Aorta (tissue), 5 donors: ENCODE data around the gene PTRHD1. TPM values are rescaled to one million over a fixed set of nuclear protein-coding genes. Genes with fewer than 3 reads are reported as not detected.

Experiments used
- ATAC-seq: fragments of 200-7000 bp; cut with Tn5 transposase; one replicate; pipeline ENCODE4 v1.9.1; 2022; ENCODE audit warnings: moderate library complexity; ENCODE audit not compliant: low FRiP score
- DNase-seq, 2 donors: peaks; one replicate each; pipeline ENCODE4 v3.0.0-alpha.2; 2020
- H3K27ac ChIP-seq, 2 donors: one replicate each; pipeline ENCODE4 v1.5.1; 2013; ENCODE audit warnings: low read length in 2 of 2, mild to moderate bottlenecking in 2 of 2, moderate library complexity in 2 of 2, control low read depth in 1 of 2, inconsistent platforms in 1 of 2, low read depth in 1 of 2
- H3K27me3 ChIP-seq, 2 donors: one replicate each; pipeline ENCODE4 v1.6.1; 2013; ENCODE audit warnings: control low read depth in 1 of 2, low read length in 1 of 2, mild to moderate bottlenecking in 1 of 2, moderate library complexity in 1 of 2; ENCODE audit not compliant: insufficient read depth in 2 of 2, control insufficient read depth in 1 of 2
- H3K36me3 ChIP-seq, 2 donors: one replicate each; pipeline ENCODE4 v1.6.1; 2013; ENCODE audit warnings: control low read depth in 1 of 2, low read length in 1 of 2, mild to moderate bottlenecking in 1 of 2; ENCODE audit not compliant: insufficient read depth in 2 of 2, control insufficient read depth in 1 of 2
- H3K4me1 ChIP-seq, 2 donors: one replicate each; pipeline ENCODE4 v1.6.1; 2013; ENCODE audit warnings: low read length in 2 of 2, control low read depth in 1 of 2, mild to moderate bottlenecking in 1 of 2, moderate library complexity in 1 of 2; ENCODE audit not compliant: insufficient read depth in 2 of 2, control insufficient read depth in 1 of 2
- H3K4me3 ChIP-seq, 2 donors: one replicate each; pipeline ENCODE4 v1.5.1; 2013; ENCODE audit warnings: low read length in 2 of 2, control low read depth in 1 of 2, mild to moderate bottlenecking in 1 of 2
- H3K9me3 ChIP-seq: one replicate; pipeline ENCODE4 v1.6.1; 2013; ENCODE audit warnings: mild to moderate bottlenecking, low read length; ENCODE audit not compliant: control insufficient read depth
- WGBS, 2 donors: extraction: QIAGEN DNeasy Blood & Tissue Kit; methylation state at CpG; one replicate each; pipeline ENCODE4 v1.1.7; 2013; 5-methylcytosine and 5-hydroxymethylcytosine counted together
- intact Hi-C, 2 donors: fragments of 100-400 bp; cut with DNase I; formaldehyde crosslinking; loops; one replicate each; pipeline versions ENCODE4 v1.14.2 to v1.15.0; 2022
- polyA plus RNA-seq, 2 donors: library from polyadenylated mRNA; stranded (reverse); fragments of 200-250 nt; gene quantifications; one replicate each; pipeline ENCODE4 v1.2.3, GENCODE V29; 2013
- total RNA-seq, 2 donors: library from RNA; stranded (reverse); fragmentation: NEBNext Ultra II Directional; extraction: Animal tissue kit (Norgen Biotek cat#: 25700); gene quantifications; one replicate each; pipeline ENCODE4 v1.2.1, GENCODE V29; 2021
- donor health status: healthy with polysubstance abuse.
- donor health status: Bipolar disorder and iron deficiency.
- donor health status: DM: no; HTN: no; CAD: no.
- donor health status: DM: no; HTN: no; CAD: no.
- donor health status: DM: yes; HTN: yes; CAD: no.

PTRHD1 gene
- total and polyA plus RNA-seq, 4 donors: 8.5 to 19.2 (median 17.3) TPM

DNA sequence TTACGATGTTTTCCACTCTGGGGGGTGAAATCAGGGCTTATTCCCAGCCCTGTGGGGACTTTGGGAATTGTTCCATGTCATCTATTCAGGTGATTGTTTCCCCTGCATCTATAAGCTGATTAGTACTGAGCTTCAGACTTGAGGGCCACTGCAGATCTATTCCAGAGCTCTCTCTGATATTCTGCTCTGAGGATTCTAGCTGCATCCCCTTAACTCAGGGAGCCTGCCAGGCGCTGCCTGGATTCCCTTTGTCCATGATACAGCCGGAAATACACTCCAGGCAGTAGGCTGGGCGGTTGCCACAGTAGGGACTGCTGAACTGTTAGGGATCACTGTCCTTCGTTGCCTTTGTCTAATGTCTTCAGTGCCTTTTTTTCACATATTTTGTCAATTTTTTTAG lies 31.3 kb downstream of the PTRHD1 start:
- H3K36me3 ChIP-seq: peaks cover 7 to 12% of the 10 kb centered on the region in 2 donors
- WGBS, 2 donors: 91 to 93% methylated on average over 5 of the region's 5 CpGs
- no peak for DNase-seq
- H3K9me3 ChIP-seq: no peaks in the 10 kb centered on the region
- no peak for ATAC-seq
- peaks cover 0 to 2% of the 10 kb centered on the region in 2 donors for H3K4me1 ChIP-seq
- no peak overlapping the region for H3K4me3 ChIP-seq
- intact Hi-C loops: no loop called here
- no peaks in the 10 kb centered on the region for H3K27me3 ChIP-seq
- no peak overlapping the region for H3K27ac ChIP-seq

DNA sequence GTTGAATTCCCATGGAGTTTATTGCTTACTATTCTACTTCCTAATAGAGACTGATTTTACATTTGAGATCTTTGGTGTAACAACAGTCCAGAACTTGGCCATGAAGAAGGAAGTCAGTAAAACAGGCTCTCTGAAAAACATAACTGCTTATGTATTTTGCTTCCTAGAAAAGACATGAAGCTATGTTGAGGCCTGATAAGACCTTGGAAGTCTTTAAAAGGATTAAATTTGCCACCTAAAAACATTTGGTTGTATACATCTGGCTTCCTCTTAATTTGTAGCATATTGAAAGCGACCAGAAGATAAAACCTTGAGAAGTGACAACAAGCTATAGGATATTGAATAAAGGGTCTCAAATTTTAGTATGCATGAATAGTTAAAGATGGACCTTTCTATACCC lies 36.4 kb downstream of the PTRHD1 start:
- no peaks in the 10 kb centered on the region for H3K9me3 ChIP-seq
- no peak overlapping the region for H3K4me3 ChIP-seq
- DNase-seq: no peak
- H3K27me3 ChIP-seq: no peaks in the 10 kb centered on the region
- intact Hi-C loops: no loop called here
- peaks cover 8 to 11% of the 10 kb centered on the region in 2 donors for H3K36me3 ChIP-seq
- 95 to 98% methylated on average over 1 of the region's 1 CpG for WGBS, 2 donors
- H3K27ac ChIP-seq: no peak overlapping the region
- ATAC-seq: no peak
- H3K4me1 ChIP-seq: no peaks in the 10 kb centered on the region

DNA sequence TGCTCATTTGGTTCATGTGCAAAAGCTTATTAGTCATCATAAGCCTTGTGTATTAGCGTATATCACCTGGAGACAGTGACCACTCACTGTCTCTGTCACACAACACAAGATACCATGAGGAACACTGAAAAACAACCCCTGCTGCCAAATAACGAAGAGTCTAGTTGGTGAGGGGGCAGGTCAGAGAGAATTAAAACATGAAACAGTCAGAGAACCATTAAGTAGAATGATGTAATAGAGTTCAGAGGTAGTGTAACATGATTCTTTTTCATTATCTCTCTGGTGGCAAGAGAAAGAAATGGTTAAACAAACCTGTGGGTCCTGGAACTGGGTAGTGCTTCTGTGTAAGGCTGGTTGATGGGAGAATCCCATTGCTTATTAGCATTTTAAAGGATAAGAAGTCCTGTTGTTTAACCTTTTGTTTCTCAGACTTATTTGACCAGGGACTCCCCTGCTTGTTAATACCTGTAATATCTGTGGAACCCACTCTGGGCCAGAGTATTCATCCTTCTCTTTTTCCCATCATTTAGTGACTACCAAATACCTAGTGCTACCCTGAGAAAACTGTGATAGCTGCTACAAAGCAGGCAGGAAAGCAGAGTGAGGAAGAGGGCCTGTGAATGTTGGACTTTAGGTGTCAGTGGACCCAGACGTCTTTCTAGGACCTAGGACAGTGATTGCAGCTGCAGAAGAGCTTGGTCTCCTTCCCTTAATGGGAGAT lies 38.0 kb downstream of the PTRHD1 start:
- Histone ChIP-seq H3K27me3 (no peaks in the 10 kb centered on the region), H3K4me1 (no peaks in the 10 kb centered on the region), H3K4me3 (no peak overlapping the region), H3K36me3 (peaks cover 8 to 11% of the 10 kb centered on the region in 2 donors), H3K9me3 (no peaks in the 10 kb centered on the region), H3K27ac (no peak overlapping the region)
- DNase-seq (no peak), ATAC-seq (no peak)
- WGBS, 2 donors: 78 to 82% methylated on average over 3 of the region's 3 CpGs
- intact Hi-C loops: no loop called here

DNA sequence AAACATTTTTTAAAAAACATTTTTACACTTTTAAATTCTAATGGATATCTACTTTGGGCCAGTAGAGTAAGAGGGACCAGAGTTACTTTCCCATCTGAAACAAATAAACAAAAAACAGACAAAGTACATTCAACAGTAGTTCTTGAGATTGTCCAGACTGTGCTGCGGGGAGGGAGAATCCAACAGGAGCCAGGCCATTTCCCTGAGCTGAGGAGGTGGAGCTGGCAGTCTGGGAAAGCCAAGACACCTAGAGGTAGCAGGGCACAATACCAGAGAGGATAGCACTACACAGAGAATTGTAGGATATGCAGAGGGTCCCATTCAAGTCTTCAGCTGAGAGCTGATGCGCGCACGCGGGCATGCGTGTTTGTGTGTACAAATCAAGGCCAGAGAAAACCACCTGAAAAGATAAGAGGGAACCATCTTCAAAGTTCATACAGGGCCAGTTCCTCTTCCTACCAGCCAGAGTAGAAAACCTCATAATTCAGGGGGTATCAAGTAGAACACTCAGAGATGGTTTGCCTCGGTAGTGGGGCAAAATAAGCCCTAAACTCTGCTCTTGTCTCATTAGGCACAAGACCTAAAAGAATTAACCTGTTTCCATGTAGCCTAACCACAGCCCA lies 44.0 kb downstream of the PTRHD1 start:
- Histone ChIP-seq H3K4me3 (no peak overlapping the region), H3K36me3 (peaks cover 5 to 8% of the 10 kb centered on the region in 2 donors), H3K9me3 (no peaks in the 10 kb centered on the region), H3K27me3 (no peaks in the 10 kb centered on the region), H3K4me1 (no peaks in the 10 kb centered on the region), H3K27ac (no peak overlapping the region)
- no peak for DNase-seq
- no peak for ATAC-seq
- 94 to 98% methylated on average over 7 of the region's 7 CpGs for WGBS, 2 donors
- intact Hi-C loops: no loop called here

DNA sequence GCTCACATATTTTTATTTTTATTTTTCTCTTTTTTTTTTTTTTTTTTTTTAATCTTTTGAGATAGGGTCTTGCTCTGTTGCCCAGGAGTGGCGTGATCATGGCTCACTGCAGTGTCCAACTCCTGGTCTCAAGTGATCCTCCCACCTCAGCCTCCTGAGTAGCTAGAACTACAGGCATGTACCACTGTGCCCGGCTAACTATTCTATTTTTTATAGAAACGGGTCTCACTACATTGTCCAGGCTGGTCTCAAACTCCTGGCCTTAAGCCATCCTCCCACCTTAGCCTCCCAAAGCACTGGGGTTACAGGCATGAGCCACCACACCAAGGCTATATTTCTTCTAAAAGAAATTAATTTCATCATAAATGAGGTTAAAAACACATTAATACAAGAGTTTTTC lies 45.9 kb downstream of the PTRHD1 start:
- DNase-seq (no peak), ATAC-seq (no peak)
- no peaks in the 10 kb centered on the region for H3K4me1 ChIP-seq
- H3K27ac ChIP-seq: no peak overlapping the region
- peaks cover 3 to 7% of the 10 kb centered on the region in 2 donors for H3K36me3 ChIP-seq
- WGBS, 2 donors: 98 to 100% methylated on average over 3 of the region's 3 CpGs
- no peaks in the 10 kb centered on the region for H3K27me3 ChIP-seq
- H3K9me3 ChIP-seq: no peaks in the 10 kb centered on the region
- intact Hi-C loops: no loop called here
- no peak overlapping the region for H3K4me3 ChIP-seq

DNA sequence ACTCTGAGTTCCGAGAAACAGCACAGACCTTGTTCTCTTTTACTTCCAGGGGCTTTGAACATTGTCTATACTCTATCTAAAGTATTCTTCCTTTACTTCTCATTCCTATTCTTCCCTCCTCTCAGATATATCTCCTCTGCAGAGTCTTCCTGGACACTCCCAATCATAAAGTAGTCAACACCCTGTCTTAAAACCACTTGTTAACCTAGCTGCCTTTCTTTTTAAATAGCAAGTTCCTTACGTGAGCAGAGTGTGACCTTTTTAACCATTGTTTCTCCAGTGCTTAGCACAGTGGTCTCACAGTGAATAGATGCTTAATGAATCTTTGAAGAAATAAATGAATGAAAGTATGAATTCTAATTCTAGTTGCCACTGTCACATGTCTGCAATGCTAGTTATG lies 47.4 kb downstream of the PTRHD1 start:
- Histone ChIP-seq H3K27me3 (no peaks in the 10 kb centered on the region), H3K4me3 (no peak overlapping the region), H3K36me3 (peaks cover 2 to 4% of the 10 kb centered on the region in 2 donors), H3K27ac (no peak overlapping the region), H3K4me1 (no peaks in the 10 kb centered on the region), H3K9me3 (no peaks in the 10 kb centered on the region)
- no peak for ATAC-seq
- intact Hi-C loops: no loop called here
- no peak for DNase-seq
- 74 to 80% methylated on average over 2 of the region's 2 CpGs for WGBS, 2 donors

DNA sequence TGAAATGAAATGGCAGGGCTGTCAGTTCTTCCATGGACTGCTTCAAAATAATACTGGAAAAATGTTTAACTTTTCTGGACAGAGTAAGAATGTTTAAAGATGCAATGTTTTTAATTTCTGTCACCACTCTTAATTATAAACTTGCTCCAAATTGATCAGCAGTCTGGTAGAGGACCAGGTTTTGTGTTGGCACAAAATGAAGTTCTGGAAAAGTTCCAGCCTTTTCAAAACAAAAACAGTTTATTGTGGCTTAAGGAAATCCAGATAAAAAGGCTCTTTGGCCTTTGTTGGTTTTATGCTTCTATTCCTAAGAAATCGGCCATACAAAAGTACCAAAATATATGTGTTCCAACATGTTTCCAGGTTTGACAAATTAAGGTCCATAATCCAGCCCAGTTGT lies 48.8 kb downstream of the PTRHD1 start:
- Histone ChIP-seq H3K4me1 (no peaks in the 10 kb centered on the region), H3K4me3 (no peak overlapping the region), H3K27me3 (no peaks in the 10 kb centered on the region), H3K27ac (no peak overlapping the region), H3K9me3 (no peaks in the 10 kb centered on the region), H3K36me3 (peaks cover 2 to 4% of the 10 kb centered on the region in 2 donors)
- intact Hi-C loops: no loop called here
- 7 to 13% methylated on average over 1 of the region's 1 CpG for WGBS, 2 donors
- DNase-seq (no peak), ATAC-seq (no peak)

DNA sequence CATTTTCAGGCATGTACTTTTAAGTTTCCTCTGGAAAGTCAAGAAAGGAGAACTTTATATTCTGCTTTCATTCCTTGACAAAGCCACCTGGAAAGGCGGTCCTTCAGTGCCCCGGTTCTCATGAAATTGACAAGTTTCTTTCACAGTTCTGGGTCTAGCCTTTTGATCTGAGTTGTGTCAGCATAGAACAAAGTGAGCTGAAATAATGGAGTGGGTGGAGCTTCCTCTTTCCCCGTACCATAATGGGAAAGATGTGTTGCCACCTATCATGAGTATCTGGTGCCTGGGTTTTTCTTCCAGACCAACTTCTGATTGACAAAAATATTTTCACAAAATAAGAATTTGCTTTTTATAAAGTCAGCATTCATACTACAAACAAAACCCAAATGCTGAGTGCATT lies 49.3 kb downstream of the PTRHD1 start:
- no peak for DNase-seq
- H3K4me3 ChIP-seq: no peak overlapping the region
- peaks cover 2 to 4% of the 10 kb centered on the region in 2 donors for H3K36me3 ChIP-seq
- no peak for ATAC-seq
- intact Hi-C loops: no loop called here
- no peaks in the 10 kb centered on the region for H3K4me1 ChIP-seq
- no peaks in the 10 kb centered on the region for H3K9me3 ChIP-seq
- no peaks in the 10 kb centered on the region for H3K27me3 ChIP-seq
- no peak overlapping the region for H3K27ac ChIP-seq
- 65 to 73% methylated on average over 3 of the region's 3 CpGs for WGBS, 2 donors

DNA sequence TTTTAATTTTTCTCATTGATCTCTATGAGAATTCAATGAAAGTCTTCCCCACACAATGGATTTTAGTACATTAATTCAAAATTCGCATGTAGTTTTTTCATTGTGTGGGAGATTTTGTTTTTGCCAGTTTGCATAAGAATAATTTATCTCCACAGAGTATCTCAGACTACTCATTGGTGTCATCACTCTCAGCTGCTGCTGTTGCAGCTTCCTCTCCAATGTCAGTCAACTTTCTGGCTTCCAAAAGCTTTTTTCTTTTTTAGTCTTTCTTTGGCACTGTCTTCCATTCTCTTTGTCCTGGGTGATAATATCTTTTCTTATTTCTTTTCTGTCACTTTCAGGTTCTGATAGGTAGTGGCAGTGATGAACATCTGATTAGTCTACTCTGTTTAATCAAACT lies 50.5 kb downstream of the PTRHD1 start:
- Histone ChIP-seq H3K4me3 (no peak overlapping the region), H3K27me3 (no peaks in the 10 kb centered on the region), H3K9me3 (no peaks in the 10 kb centered on the region), H3K36me3 (peaks cover 2 to 4% of the 10 kb centered on the region in 2 donors), H3K27ac (no peak overlapping the region), H3K4me1 (no peaks in the 10 kb centered on the region)
- ATAC-seq: no peak
- intact Hi-C loops: no loop called here
- no peak for DNase-seq
- whole genome bisulfite sequencing, 2 donors: 85 to 91% methylated on average over 1 of the region's 1 CpG
